Keratinocyte (primary cell): ENCODE results near the gene CYP4F22. TPM values are rescaled to one million over a fixed set of nuclear protein-coding genes. Genes with fewer than 3 reads are reported as not detected.

ENCODE experiments used
- DNase-seq: peaks from one replicate; pipeline ENCODE4 v3.0.0-alpha.2; 2011; ENCODE audit warnings: low read depth, missing footprints, low spot score
- FAIRE-seq: peaks from 2 replicates; lab custom pipeline; 2011; peaks lifted over from hg19 to GRCh38; lab: Jason Lieb, UNC
- H2AFZ ChIP-seq: 2 replicates; pipeline ENCODE4 v1.6.0; 2012; ENCODE audit warnings: low read length, control low read depth, inconsistent platforms; ENCODE audit not compliant: control insufficient read depth
- H3K27ac ChIP-seq: 2 replicates; pipeline ENCODE4 v1.5.1; 2011; ENCODE audit warnings: low read length; ENCODE audit not compliant: control insufficient read depth, insufficient read depth
- H3K27me3 ChIP-seq: 3 replicates; pipeline ENCODE4 v1.6.0; 2011; ENCODE audit warnings: low read length; ENCODE audit not compliant: control insufficient read depth, insufficient read depth; ENCODE audit errors: extremely low read depth
- H3K36me3 ChIP-seq, 2 experiments: 2 replicates in 1 of 2; 3 replicates in 1 of 2; pipeline ENCODE4 v1.5.1; 2011; ENCODE audit warnings: low read length in 2 of 2, mild to moderate bottlenecking in 1 of 2; ENCODE audit not compliant: control insufficient read depth in 2 of 2, insufficient read depth in 2 of 2; ENCODE audit errors: extremely low read depth in 1 of 2
- H3K4me1 ChIP-seq: 3 replicates; pipeline ENCODE4 v1.5.1; 2011; ENCODE audit warnings: low read length; ENCODE audit not compliant: control insufficient read depth, insufficient read depth; ENCODE audit errors: extremely low read depth
- H3K4me2 ChIP-seq: 3 replicates; pipeline ENCODE4 v1.6.0; 2011; ENCODE audit warnings: low read depth, low read length; ENCODE audit not compliant: control insufficient read depth, insufficient read depth; ENCODE audit errors: extremely low read depth
- H3K4me3 ChIP-seq, 3 experiments: fragments of 200-600 bp in 1 of 3; sonication (generic) in 1 of 3; 2 replicates in 2 of 3; 3 replicates in 1 of 3; pipeline ENCODE4 v1.5.1; 2011 to 2016; ENCODE audit warnings: low read length in 3 of 3, mild to moderate bottlenecking in 3 of 3, control low read depth in 2 of 3, inconsistent platforms in 1 of 3, low read depth in 1 of 3, mixed read lengths in 1 of 3, mixed run types in 1 of 3, moderate library complexity in 1 of 3; ENCODE audit not compliant: control insufficient read depth in 2 of 3, insufficient read depth in 2 of 3; ENCODE audit errors: extremely low read depth in 1 of 3
- H3K79me2 ChIP-seq: 2 replicates; pipeline ENCODE4 v1.6.0; 2012; ENCODE audit warnings: low read length; ENCODE audit not compliant: control insufficient read depth, insufficient read depth
- H3K9ac ChIP-seq: 3 replicates; pipeline ENCODE4 v1.6.0; 2011; ENCODE audit warnings: low read length; ENCODE audit not compliant: control insufficient read depth, insufficient read depth; ENCODE audit errors: extremely low read depth
- H3K9me1 ChIP-seq: 3 replicates; pipeline ENCODE4 v1.6.0; 2011; ENCODE audit warnings: low read length; ENCODE audit not compliant: control insufficient read depth, insufficient read depth; ENCODE audit errors: extremely low read depth
- H3K9me3 ChIP-seq: 2 replicates; pipeline ENCODE4 v1.5.1; 2012; ENCODE audit warnings: low read depth, low read length; ENCODE audit not compliant: control insufficient read depth
- H4K20me1 ChIP-seq: 3 replicates; pipeline ENCODE4 v1.6.0; 2011; ENCODE audit warnings: low read length; ENCODE audit not compliant: control insufficient read depth, insufficient read depth; ENCODE audit errors: extremely low read depth
- EZH2 ChIP-seq: IDR thresholded peaks from one replicate; pipeline ENCODE4 v1.6.1; 2012; ENCODE audit warnings: inconsistent platforms, mild to moderate bottlenecking, low read length, moderate library complexity
- dilution Hi-C: fragments of 300-500 bp; cut with MboI; formaldehyde crosslinking; loops from one replicate; pipeline ENCODE4 v1.7.0; 2020; ENCODE audit warnings: low sequenced_read_pairs; ENCODE audit not compliant: extremely low pct_ligation_motif_present
- polyA plus RNA-seq, 5 experiments: library from polyadenylated mRNA; depleted of rRNA in 3 of 5; stranded (reverse) in 3 of 5; stranded (forward) in 1 of 5; unstranded in 1 of 5; fragments of >200 nt; gene quantifications; 1 replicate in 1 of 5; 2 replicates in 3 of 5; 3 replicates in 1 of 5; pipeline versions ENCODE4 v1.2.1 to v1.2.3, GENCODE V29; 2011 to 2012; ENCODE audit warnings: missing spikeins in 2 of 5, low read depth in 1 of 5, low replicate concordance in 1 of 5
- TF ChIP-seq, protein P1 (sequence below), 3 experiments: IDR thresholded peaks in 1 of 3; conservative IDR thresholded peaks in 1 of 3; optimal IDR thresholded peaks in 1 of 3; 2 replicates in 2 of 3; 3 replicates in 1 of 3; pipeline versions ENCODE3 to v1.5.1; 2011; ENCODE audit warnings: low read length in 3 of 3, mild to moderate bottlenecking in 3 of 3, moderate library complexity in 2 of 3, control low read depth in 1 of 3, inconsistent platforms in 1 of 3; ENCODE audit not compliant: insufficient read depth in 2 of 3; ENCODE audit errors: extremely low read depth in 1 of 3

Gene CYP4F22
- polyA plus RNA-seq, 1 donor (not counting 4 experiments of a cell fraction or from before 2014, with no cell fraction given): 0.43 TPM

DNA sequence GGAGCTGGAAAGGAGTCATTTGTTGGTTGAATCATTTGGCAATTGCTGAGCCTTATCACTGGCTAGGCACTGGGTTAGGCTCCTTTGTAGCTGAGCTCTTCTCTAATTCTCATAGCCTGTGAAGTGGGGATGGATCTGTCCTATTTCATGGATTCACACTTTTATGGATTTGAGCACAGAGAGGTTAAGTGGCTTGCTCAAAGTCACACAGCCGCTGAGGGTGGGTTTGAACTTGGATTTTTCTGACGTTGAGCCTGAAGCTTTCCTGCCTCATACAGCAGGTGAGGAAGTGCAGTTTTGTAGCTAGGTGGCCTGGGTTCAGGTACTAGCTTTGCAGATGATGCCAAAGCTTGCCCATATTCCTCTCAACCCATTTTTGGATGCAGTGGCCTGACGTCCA, 19.4 kb downstream of the CYP4F22 start:
- H3K27me3 ChIP-seq: no peaks in the 10 kb centered on the region
- dilution Hi-C loops: no loop called here
- no peak for FAIRE-seq

GRCh38 chr19:15529774-15530372, 21.5 kb downstream of the CYP4F22 start:
- H3K9me1 ChIP-seq: no peaks in the 10 kb centered on the region
- DNase-seq: no peak
- no peaks in the 10 kb centered on the region for H3K79me2 ChIP-seq
- H3K4me2 ChIP-seq: no peak overlapping the region
- no peak overlapping the region for H2AFZ ChIP-seq
- H3K27ac ChIP-seq: no peak overlapping the region
- dilution Hi-C loops: no loop called here
- no peak overlapping the region for H3K9ac ChIP-seq
- FAIRE-seq: no peak
- no peaks in the 10 kb centered on the region for H3K27me3 ChIP-seq
- no peaks in the 10 kb centered on the region for H3K9me3 ChIP-seq
- no peaks in the 10 kb centered on the region for H3K36me3 ChIP-seq
- H3K4me1 ChIP-seq: no peaks in the 10 kb centered on the region
- no peak for TF ChIP-seq EZH2
- TF ChIP-seq, protein P1, sequence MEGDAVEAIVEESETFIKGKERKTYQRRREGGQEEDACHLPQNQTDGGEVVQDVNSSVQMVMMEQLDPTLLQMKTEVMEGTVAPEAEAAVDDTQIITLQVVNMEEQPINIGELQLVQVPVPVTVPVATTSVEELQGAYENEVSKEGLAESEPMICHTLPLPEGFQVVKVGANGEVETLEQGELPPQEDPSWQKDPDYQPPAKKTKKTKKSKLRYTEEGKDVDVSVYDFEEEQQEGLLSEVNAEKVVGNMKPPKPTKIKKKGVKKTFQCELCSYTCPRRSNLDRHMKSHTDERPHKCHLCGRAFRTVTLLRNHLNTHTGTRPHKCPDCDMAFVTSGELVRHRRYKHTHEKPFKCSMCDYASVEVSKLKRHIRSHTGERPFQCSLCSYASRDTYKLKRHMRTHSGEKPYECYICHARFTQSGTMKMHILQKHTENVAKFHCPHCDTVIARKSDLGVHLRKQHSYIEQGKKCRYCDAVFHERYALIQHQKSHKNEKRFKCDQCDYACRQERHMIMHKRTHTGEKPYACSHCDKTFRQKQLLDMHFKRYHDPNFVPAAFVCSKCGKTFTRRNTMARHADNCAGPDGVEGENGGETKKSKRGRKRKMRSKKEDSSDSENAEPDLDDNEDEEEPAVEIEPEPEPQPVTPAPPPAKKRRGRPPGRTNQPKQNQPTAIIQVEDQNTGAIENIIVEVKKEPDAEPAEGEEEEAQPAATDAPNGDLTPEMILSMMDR (optimal IDR thresholded peaks at IDR 0.05 in 1 of 3, IDR thresholded peaks at IDR 0.05 in 1 of 3, conservative IDR thresholded peaks at IDR 0.05 in 1 of 3; ENCODE audit: extremely low read depth in 1 of 3, insufficient read depth in 2 of 3, low read length in 3 of 3): no peak
- H3K4me3 ChIP-seq: no peak overlapping the region
- no peaks in the 10 kb centered on the region for H4K20me1 ChIP-seq

More for the DNA sequence above, 19.4 kb downstream of the CYP4F22 start:
- DNase-seq: no peak
- no peak overlapping the region for H3K27ac ChIP-seq
- TF ChIP-seq, protein P1 (optimal IDR thresholded peaks at IDR 0.05 in 1 of 3, IDR thresholded peaks at IDR 0.05 in 1 of 3, conservative IDR thresholded peaks at IDR 0.05 in 1 of 3; ENCODE audit: extremely low read depth in 1 of 3, insufficient read depth in 2 of 3, low read length in 3 of 3): no peak
- TF ChIP-seq EZH2: no peak
- H3K4me3 ChIP-seq: no peak overlapping the region
- H3K36me3 ChIP-seq: no peaks in the 10 kb centered on the region
- H3K4me2 ChIP-seq: no peak overlapping the region
- H2AFZ ChIP-seq: no peak overlapping the region
- no peaks in the 10 kb centered on the region for H3K9me3 ChIP-seq
- H3K9me1 ChIP-seq: no peaks in the 10 kb centered on the region
- no peaks in the 10 kb centered on the region for H4K20me1 ChIP-seq
- H3K79me2 ChIP-seq: no peaks in the 10 kb centered on the region
- no peak overlapping the region for H3K9ac ChIP-seq
- no peaks in the 10 kb centered on the region for H3K4me1 ChIP-seq
